Measurements from ENCODE around the gene SPACA6. TPM values are rescaled to one million over a fixed set of nuclear protein-coding genes. Genes with fewer than 3 reads are reported as not detected.
A peak's percentile ranks its signal among the peaks of the same experiment; 100 is the strongest.

The SPACA6 gene
- polyA plus RNA-seq, 3 donors: 0.99 to 5.1 (median 2.4) TPM

DNA sequence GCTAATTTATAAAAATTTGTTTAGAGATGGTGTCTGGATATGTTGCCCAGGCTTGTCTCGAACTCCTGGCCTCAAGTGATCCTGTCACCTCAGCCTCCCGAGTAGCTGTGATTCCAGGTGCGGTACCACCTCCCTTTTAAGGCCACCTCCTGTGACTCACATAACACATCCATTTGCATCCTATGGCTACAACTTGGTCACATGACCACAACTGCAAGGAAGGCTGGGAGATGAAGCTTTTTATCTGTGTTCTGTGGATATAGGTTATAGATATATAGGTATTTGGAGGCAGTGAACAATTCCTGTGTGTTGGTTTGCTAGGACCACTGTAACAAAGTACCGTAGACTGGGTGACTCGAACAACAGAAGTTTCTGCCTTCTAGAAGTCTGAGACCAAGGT lies 6.0 kb downstream of the SPACA6 start:
- Histone ChIP-seq H3K9ac (ENCODE audit: insufficient read depth, low read length, poor library complexity, severe bottlenecking) (no peak overlapping the region), H3K9me3 (replicated peaks in 1 of 2; ENCODE audit: control insufficient read depth in 1 of 2, insufficient read depth in 1 of 2, low read length in 2 of 2) (peaks cover 0 to 6% of the 10 kb centered on the region in 2 donors), H3K79me2 (ENCODE audit: insufficient read depth, low read length) (no peaks in the 10 kb centered on the region), H3K4me3 (replicated peaks in 1 of 3; ENCODE audit: low read depth in 2 of 3, low read length in 3 of 3) (no peak overlapping the region), H2AFZ (ENCODE audit: insufficient read depth, low read depth, low read length, poor library complexity, severe bottlenecking) (no peak overlapping the region), H3K36me3 (replicated peaks in 1 of 2; ENCODE audit: control insufficient read depth in 1 of 2, insufficient read depth in 2 of 2, low read length in 2 of 2) (no peaks in the 10 kb centered on the region), H3K27ac (ENCODE audit: low read depth in 1 of 2, low read length in 2 of 2) (no peak overlapping the region), H3K27me3 (ENCODE audit: control insufficient read depth in 2 of 2, insufficient read depth in 2 of 2, low read length in 2 of 2) (peaks cover 9 to 42% of the 10 kb centered on the region in 2 donors), H3K4me2 (replicated peaks; ENCODE audit: extremely low read depth, low read length, poor library complexity, severe bottlenecking) (no peak overlapping the region), H3K4me1 (ENCODE audit: control insufficient read depth in 1 of 2, insufficient read depth in 2 of 2, low read length in 2 of 2) (peaks cover 19 to 23% of the 10 kb centered on the region in 2 donors), H4K20me1 (ENCODE audit: insufficient read depth, low read length) (no peaks in the 10 kb centered on the region)
- no peak for DNase-seq
- Mint-ChIP-seq H3K36me3 (peaks cover 7 to 12% of the 10 kb centered on the region in 2 donors), H3K9me3 (peaks cover 5 to 20% (median 14%) of the 10 kb centered on the region in 7 donors), H3K4me3 (no peak overlapping the region), H3K4me1 (peaks cover 17% of the 10 kb centered on the region), H3K27me3 (ENCODE audit: low read depth in 3 of 3) (peaks cover 48 to 70% (median 64%) of the 10 kb centered on the region in 3 donors), H3K27ac (no peak overlapping the region)
- 100% methylated on average over 2 of the region's 5 CpGs for WGBS (ENCODE audit: insufficient coverage)
- TF ChIP-seq, protein P1, sequence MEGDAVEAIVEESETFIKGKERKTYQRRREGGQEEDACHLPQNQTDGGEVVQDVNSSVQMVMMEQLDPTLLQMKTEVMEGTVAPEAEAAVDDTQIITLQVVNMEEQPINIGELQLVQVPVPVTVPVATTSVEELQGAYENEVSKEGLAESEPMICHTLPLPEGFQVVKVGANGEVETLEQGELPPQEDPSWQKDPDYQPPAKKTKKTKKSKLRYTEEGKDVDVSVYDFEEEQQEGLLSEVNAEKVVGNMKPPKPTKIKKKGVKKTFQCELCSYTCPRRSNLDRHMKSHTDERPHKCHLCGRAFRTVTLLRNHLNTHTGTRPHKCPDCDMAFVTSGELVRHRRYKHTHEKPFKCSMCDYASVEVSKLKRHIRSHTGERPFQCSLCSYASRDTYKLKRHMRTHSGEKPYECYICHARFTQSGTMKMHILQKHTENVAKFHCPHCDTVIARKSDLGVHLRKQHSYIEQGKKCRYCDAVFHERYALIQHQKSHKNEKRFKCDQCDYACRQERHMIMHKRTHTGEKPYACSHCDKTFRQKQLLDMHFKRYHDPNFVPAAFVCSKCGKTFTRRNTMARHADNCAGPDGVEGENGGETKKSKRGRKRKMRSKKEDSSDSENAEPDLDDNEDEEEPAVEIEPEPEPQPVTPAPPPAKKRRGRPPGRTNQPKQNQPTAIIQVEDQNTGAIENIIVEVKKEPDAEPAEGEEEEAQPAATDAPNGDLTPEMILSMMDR (IDR thresholded peaks at IDR 0.05): no peak
- intact Hi-C loops (cut with micrococcal nuclease): no loop called here

DNA sequence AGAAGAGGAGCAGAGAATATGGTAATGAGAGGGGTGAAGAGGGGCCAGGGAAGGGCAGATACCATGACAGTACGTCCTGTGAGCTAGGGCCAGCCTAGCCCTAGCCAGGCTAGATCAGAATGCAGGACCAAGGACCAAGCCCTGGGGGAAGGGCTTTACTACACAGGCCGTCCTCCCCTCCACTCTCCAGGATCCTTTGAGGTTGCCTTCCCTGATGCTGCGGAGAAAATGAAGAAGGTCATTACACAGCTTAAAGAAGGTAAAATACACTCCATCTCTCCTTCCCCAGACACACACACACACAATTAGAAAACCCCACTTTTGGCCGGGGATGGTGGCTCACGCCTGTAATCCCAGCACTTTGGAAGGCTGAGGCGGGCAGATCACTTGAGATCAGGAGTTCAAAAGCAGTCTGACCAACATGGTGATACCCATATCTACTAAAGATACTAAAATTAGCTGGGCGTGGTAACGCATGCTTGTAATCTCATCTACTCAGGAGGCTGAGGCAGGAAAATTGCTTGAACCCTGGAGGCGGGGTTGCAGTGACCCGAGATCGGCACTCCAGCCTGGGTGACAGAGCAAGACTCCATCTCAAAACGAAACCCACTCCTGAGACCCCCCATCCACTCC lies 8.5 kb downstream of the SPACA6 start:
- Mint-ChIP-seq H3K36me3 (peaks cover 25 to 28% of the 10 kb centered on the region in 2 donors), H3K4me1 (peaks cover 37% of the 10 kb centered on the region), H3K4me3 (peak overlapping the region in 1 of 2 donors; percentile 94), H3K27me3 (ENCODE audit: low read depth in 3 of 3) (peaks cover 36 to 54% (median 53%) of the 10 kb centered on the region in 3 donors), H3K27ac (peak overlapping the region in 1 of 7 donors; percentile 59), H3K9me3 (peaks cover 5 to 18% (median 14%) of the 10 kb centered on the region in 7 donors)
- H3K27me3 ChIP-seq (ENCODE audit: control insufficient read depth in 2 of 2, insufficient read depth in 2 of 2, low read length in 2 of 2): peaks cover 9 to 38% of the 10 kb centered on the region in 2 donors
- intact Hi-C loops (cut with micrococcal nuclease): loop anchor here in 1 of 2 donors (5.0 kb wide), 1 partner anchor 76 kb away; no protein-coding TSS in a partner anchor
- peaks cover 0 to 6% of the 10 kb centered on the region in 2 donors for H3K9me3 ChIP-seq (replicated peaks in 1 of 2; ENCODE audit: control insufficient read depth in 1 of 2, insufficient read depth in 1 of 2, low read length in 2 of 2)
- H2AFZ ChIP-seq (ENCODE audit: insufficient read depth, low read depth, low read length, poor library complexity, severe bottlenecking): no peak overlapping the region
- no peaks in the 10 kb centered on the region for H4K20me1 ChIP-seq (ENCODE audit: insufficient read depth, low read length)
- no peak overlapping the region for H3K4me2 ChIP-seq (replicated peaks; ENCODE audit: extremely low read depth, low read length, poor library complexity, severe bottlenecking)
- peaks cover 17% of the 10 kb centered on the region for H3K79me2 ChIP-seq (ENCODE audit: insufficient read depth, low read length)
- DNase-seq: no peak
- peaks cover 7 to 8% of the 10 kb centered on the region in 2 donors for H3K36me3 ChIP-seq (replicated peaks in 1 of 2; ENCODE audit: control insufficient read depth in 1 of 2, insufficient read depth in 2 of 2, low read length in 2 of 2)
- H3K4me1 ChIP-seq (ENCODE audit: control insufficient read depth in 1 of 2, insufficient read depth in 2 of 2, low read length in 2 of 2): peaks cover 31 to 39% of the 10 kb centered on the region in 2 donors
- H3K27ac ChIP-seq (ENCODE audit: low read depth in 1 of 2, low read length in 2 of 2): no peak overlapping the region
- TF ChIP-seq, protein P1 (IDR thresholded peaks at IDR 0.05): no peak
- H3K9ac ChIP-seq (ENCODE audit: insufficient read depth, low read length, poor library complexity, severe bottlenecking): no peak overlapping the region
- no peak overlapping the region for H3K4me3 ChIP-seq (replicated peaks in 1 of 3; ENCODE audit: low read depth in 2 of 3, low read length in 3 of 3)
- WGBS (ENCODE audit: insufficient coverage): 95% methylated on average over 10 of the region's 12 CpGs
